PC-3 (cell line): ENCODE measurements around the gene BICRAL.

Source experiments
- CTCF ChIP-seq: fragments of 300-600 bp; sonication (generic); conservative IDR thresholded peaks from 2 replicates; pipeline ENCODE4 v1.5.1; 2017; ENCODE audit warnings: antibody characterized with exemption, low read depth, mild to moderate bottlenecking, low read length
- EZH2phosphoT487 ChIP-seq: fragments of 300-600 bp; sonication (generic); IDR thresholded peaks from 2 replicates; pipeline ENCODE4 v1.6.1; 2018; ENCODE audit warnings: mild to moderate bottlenecking, antibody characterized with exemption, low read length, borderline replicate concordance

DNA sequence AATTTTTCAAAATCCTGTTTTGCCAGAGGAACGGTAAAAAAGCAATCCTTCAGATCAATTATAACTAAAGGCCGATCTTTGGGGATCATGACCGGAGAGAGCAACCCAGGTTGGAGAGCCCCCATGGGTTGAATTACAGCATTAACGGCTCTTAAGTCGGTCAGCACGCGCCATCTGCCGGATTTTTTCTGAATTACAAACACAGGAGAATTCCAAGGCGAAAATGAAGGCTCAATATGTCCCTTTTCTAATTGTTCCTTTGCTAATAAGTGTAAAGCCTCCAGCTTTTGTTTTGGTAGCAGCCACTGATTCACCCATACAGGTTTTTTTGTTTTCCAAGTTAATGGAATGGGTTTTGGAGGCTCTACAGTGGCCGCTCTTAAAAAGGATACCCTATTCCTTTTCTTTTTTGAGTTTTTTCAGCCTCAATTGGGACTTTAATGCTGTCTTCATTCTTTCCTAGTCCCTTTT lies 117.1 kb downstream of the BICRAL start:
- TF ChIP-seq CTCF (peak; percentile 77), EZH2phosphoT487 (no peak)
